DMS 273 treated with DMSO at 0.1 percent for 48 hours (cell line): Measurements from ENCODE around the gene HELZ.
"Not testable (repeated sequence)": the region's sequence is repeated elsewhere in the genome, so short reads cannot be mapped to it uniquely, and the experiment has no call there.

Experiments
- DNase-seq: peaks from one replicate; lab custom pipeline; 2025; lab: John Stamatoyannopoulos, UW

Gene HELZ

GRCh38 chr17:67229109-67229955 lies 15.7 kb downstream of the HELZ start:
- no peak for DNase-seq

- no peak for DNase-seq
Measured at GRCh38 chr17:67227488-67227887, 17.5 kb downstream of the HELZ start.

GRCh38 chr17:67225316-67225715 lies 19.7 kb downstream of the HELZ start:
- DNase-seq = no peak

- no peak for DNase-seq
Measured at GRCh38 chr17:67224736-67225135, 20.3 kb downstream of the HELZ start.

GRCh38 chr17:67223924-67224323 lies 21.1 kb downstream of the HELZ start:
- DNase-seq = no peak

- DNase-seq = no peak
Measured at GRCh38 chr17:67221062-67221998, 23.7 kb downstream of the HELZ start.

GRCh38 chr17:67218385-67218950 lies 26.5 kb downstream of the HELZ start:
- no peak for DNase-seq

- no peak for DNase-seq
Measured at GRCh38 chr17:67217446-67217845, 27.6 kb downstream of the HELZ start.

GRCh38 chr17:67216578-67217320 lies 28.2 kb downstream of the HELZ start:
- DNase-seq = no peak

GRCh38 chr17:67215991-67216421 lies 29.0 kb downstream of the HELZ start:
- DNase-seq = no peak

- no peak for DNase-seq
Measured at GRCh38 chr17:67212714-67213417, 32.1 kb downstream of the HELZ start.

GRCh38 chr17:67212231-67212630 lies 32.8 kb downstream of the HELZ start:
- DNase-seq = no peak

GRCh38 chr17:67211742-67212141 lies 33.3 kb downstream of the HELZ start:
- DNase-seq = no peak

- DNase-seq = no peak
Measured at GRCh38 chr17:67210915-67211314, 34.1 kb downstream of the HELZ start.

- DNase-seq = no peak
Measured at GRCh38 chr17:67208232-67208631, 36.8 kb downstream of the HELZ start.

- DNase-seq = no peak
Measured at GRCh38 chr17:67203818-67204217, 41.2 kb downstream of the HELZ start.

GRCh38 chr17:67202503-67202902 lies 42.5 kb downstream of the HELZ start:
- DNase-seq = no peak

GRCh38 chr17:67200727-67201301 lies 44.2 kb downstream of the HELZ start:
- no peak for DNase-seq

GRCh38 chr17:67198131-67198530 lies 46.9 kb downstream of the HELZ start:
- no peak for DNase-seq

GRCh38 chr17:67197023-67197422 lies 48.0 kb downstream of the HELZ start:
- DNase-seq = not testable (repeated sequence)

- no peak for DNase-seq
Measured at GRCh38 chr17:67196422-67196821, 48.6 kb downstream of the HELZ start.
